ENCODE measurements around the gene OR51F2. TPM values are rescaled to one million over a fixed set of nuclear protein-coding genes. Genes with fewer than 3 reads are reported as not detected.

The OR51F2 gene
- total RNA-seq, 4 donors from 2014 or later = not detected

GRCh38 chr11:4830346-4830745, 9.2 kb downstream of the OR51F2 start:
- in situ Hi-C loops (cut with MboI; ENCODE audit: low sequenced_read_pairs in 4 of 4) = no loop called here
- no peaks in the 10 kb centered on the region for H3K9me3 ChIP-seq
- ATAC-seq (no peak), DNase-seq (no peak)
- no peaks in the 10 kb centered on the region for H3K27me3 ChIP-seq
- no peak overlapping the region for H3K27ac ChIP-seq
- H3K4me1 ChIP-seq = no peaks in the 10 kb centered on the region
- no peaks in the 10 kb centered on the region for H3K36me3 ChIP-seq
- intact Hi-C loops (cut with DNase I; ENCODE audit: low total_unique reads) = no loop called here
- TF ChIP-seq POLR2A (IDR thresholded peaks at IDR 0.05) (no peak), CTCF (IDR thresholded peaks at IDR 0.05 in 4 of 5, conservative IDR thresholded peaks at IDR 0.05 in 1 of 5) (no peak)
- no peak overlapping the region for H3K4me3 ChIP-seq

DNA sequence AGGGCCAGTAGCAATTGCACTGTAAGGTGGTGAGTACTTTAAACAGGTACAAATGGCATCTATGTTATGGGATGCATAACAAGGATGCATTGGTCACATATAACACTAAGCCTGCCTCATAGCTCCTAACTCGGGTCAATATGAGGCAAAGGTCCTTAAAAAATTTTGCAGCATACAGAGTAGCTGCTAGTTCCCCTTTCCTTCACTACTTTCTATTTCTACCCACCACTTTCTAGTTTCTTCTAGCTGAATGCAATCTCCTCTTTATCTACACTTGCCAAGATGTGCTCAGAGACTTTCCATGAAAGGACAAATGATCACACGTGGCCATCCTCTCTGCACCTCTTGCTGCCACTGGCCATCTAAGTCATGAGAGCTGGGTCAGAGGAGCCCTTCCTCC, 9.8 kb downstream of the OR51F2 start:
- TF ChIP-seq POLR2A (IDR thresholded peaks at IDR 0.05) (no peak), CTCF (IDR thresholded peaks at IDR 0.05 in 4 of 5, conservative IDR thresholded peaks at IDR 0.05 in 1 of 5) (no peak)
- no peaks in the 10 kb centered on the region for H3K4me1 ChIP-seq
- no peak overlapping the region for H3K27ac ChIP-seq
- ATAC-seq = no peak
- in situ Hi-C loops (cut with MboI; ENCODE audit: low sequenced_read_pairs in 4 of 4) = no loop called here
- no peak overlapping the region for H3K4me3 ChIP-seq
- no peaks in the 10 kb centered on the region for H3K36me3 ChIP-seq
- DNase-seq = no peak
- H3K27me3 ChIP-seq = no peaks in the 10 kb centered on the region
- no peaks in the 10 kb centered on the region for H3K9me3 ChIP-seq
- intact Hi-C loops (cut with DNase I; ENCODE audit: low total_unique reads) = no loop called here

DNA sequence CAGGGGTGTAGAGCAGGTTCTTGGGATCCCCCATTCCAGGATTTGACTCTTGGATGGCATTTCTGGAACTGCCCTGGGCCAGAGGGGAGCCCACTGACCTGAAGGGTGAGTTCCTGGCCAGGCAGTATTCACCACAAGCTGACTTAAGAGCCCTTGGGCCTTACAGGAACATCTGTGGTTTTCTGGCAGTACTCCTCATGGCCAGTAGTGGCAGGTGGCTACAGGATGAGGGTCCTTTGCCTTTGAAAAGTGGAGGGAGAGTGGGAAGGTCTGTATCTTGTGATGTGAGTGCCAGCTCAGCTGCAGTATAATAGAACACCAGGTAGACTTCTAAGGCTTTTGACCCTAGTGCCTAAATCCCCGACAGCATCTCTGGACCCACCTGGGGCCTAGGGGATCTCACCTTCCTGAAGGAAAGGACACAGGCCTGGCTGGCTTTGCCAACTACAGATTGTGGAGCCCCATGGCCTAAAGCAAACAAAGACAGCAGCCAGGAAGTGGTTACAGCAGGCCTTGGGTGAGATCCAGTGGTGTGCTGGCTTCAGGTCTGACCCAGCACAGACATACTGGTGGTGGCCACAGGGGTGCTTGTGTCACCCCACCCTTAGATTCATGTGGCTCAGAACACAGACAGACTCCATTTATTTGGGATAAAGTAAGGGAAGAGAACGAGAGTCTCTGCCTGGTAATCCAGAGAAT, 18.9 kb downstream of the OR51F2 start:
- Histone ChIP-seq H3K9me3 (no peaks in the 10 kb centered on the region), H3K4me3 (no peak overlapping the region), H3K27me3 (no peaks in the 10 kb centered on the region), H3K36me3 (no peaks in the 10 kb centered on the region), H3K4me1 (no peaks in the 10 kb centered on the region), H3K27ac (no peak overlapping the region)
- ATAC-seq (no peak), DNase-seq (no peak)
- in situ Hi-C loops (cut with MboI; ENCODE audit: low sequenced_read_pairs in 4 of 4) (no loop called here), intact Hi-C loops (cut with DNase I; ENCODE audit: low total_unique reads) (no loop called here)
- TF ChIP-seq CTCF (IDR thresholded peaks at IDR 0.05 in 4 of 5, conservative IDR thresholded peaks at IDR 0.05 in 1 of 5) = no peak
- TF ChIP-seq POLR2A (IDR thresholded peaks at IDR 0.05) = no peak

- intact Hi-C loops (cut with DNase I; ENCODE audit: low total_unique reads) = no loop called here
- Histone ChIP-seq H3K9me3 (no peaks in the 10 kb centered on the region), H3K27me3 (no peaks in the 10 kb centered on the region), H3K36me3 (no peaks in the 10 kb centered on the region), H3K4me3 (no peak within 1 kb of the TSS), H3K4me1 (no peaks in the 10 kb centered on the region), H3K27ac (no peak within 1 kb of the TSS)
- no peak for DNase-seq
- TF ChIP-seq CTCF (IDR thresholded peaks at IDR 0.05 in 4 of 5, conservative IDR thresholded peaks at IDR 0.05 in 1 of 5) = no peak
- no peak for TF ChIP-seq POLR2A (IDR thresholded peaks at IDR 0.05)
- ATAC-seq = no peak
- in situ Hi-C loops (cut with MboI; ENCODE audit: low sequenced_read_pairs in 4 of 4) = no loop called here
Measured at GRCh38 chr11:4848908-4849532, 27.9 kb downstream of the OR51F2 start, which contains the start of gene OR51S1. Gene OR51S1 (minus strand): TSS chr11:4849208. CDS start chr11:4849208, 0 bp downstream.
